ENCODE measurements around the gene IFT81. TPM values are rescaled to one million over a fixed set of nuclear protein-coding genes. Genes with fewer than 3 reads are reported as not detected.
A peak's percentile ranks its signal among the peaks of the same experiment; 100 is the strongest.

The IFT81 gene
- polyA plus RNA-seq, 1 of the 3 experiments (the other 2 are of a cell fraction), result 7.9 TPM

- TF ChIP-seq, protein P1, sequence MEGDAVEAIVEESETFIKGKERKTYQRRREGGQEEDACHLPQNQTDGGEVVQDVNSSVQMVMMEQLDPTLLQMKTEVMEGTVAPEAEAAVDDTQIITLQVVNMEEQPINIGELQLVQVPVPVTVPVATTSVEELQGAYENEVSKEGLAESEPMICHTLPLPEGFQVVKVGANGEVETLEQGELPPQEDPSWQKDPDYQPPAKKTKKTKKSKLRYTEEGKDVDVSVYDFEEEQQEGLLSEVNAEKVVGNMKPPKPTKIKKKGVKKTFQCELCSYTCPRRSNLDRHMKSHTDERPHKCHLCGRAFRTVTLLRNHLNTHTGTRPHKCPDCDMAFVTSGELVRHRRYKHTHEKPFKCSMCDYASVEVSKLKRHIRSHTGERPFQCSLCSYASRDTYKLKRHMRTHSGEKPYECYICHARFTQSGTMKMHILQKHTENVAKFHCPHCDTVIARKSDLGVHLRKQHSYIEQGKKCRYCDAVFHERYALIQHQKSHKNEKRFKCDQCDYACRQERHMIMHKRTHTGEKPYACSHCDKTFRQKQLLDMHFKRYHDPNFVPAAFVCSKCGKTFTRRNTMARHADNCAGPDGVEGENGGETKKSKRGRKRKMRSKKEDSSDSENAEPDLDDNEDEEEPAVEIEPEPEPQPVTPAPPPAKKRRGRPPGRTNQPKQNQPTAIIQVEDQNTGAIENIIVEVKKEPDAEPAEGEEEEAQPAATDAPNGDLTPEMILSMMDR (IDR thresholded peaks at IDR 0.05), result no peak
- TF ChIP-seq RAD21 (IDR thresholded peaks at IDR 0.05; ENCODE audit: low read length) (no peak), MAX (IDR thresholded peaks at IDR 0.05; ENCODE audit: low read depth) (no peak), IRF3 (IDR thresholded peaks at IDR 0.05; ENCODE audit: low read depth, low read length) (no peak)
Observed at GRCh38 chr12:110198386-110198785, 74.2 kb downstream of the IFT81 start (continued).

DNA sequence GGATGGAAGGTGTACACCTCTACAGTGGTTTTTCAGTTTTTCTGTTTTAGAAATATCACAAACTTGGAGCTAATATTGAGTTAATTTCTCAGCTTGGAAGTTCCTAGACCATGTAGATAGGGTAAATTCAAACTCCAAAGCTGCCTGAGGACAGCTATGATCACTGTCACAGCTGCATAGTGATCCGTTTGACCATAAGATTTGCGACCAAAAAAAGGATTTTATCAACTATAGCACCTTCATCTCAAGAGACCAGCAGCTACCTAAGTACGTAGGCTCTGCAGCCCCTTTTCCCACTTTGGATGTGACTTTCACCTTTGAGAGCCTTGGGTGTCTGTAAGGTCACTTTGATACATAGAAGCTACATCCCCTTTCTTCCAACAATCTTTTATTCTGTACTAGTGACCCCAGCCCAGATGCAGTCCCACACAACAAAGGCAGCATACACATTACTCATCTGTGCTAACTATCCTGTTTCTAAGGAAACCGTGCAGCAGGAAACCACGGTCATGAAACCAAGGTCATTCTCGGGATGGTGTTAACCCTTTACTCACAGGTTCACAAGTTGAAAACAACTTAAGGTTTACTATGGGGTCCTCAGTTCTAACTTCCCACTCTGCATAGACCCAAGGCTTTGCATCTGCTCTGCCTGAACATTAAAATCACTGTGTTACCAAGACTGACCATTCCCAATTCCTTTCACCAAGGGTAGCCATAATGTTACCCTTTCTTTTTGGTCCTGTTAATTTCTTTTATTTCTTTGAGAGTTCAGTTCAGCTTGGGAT is 75.4 kb downstream of the IFT81 start:
- POLR2A ChIA-PET, result no interaction called here
- Histone ChIP-seq H4K20me1 (ENCODE audit: insufficient read depth) (no peaks in the 10 kb centered on the region), H3K36me3 (replicated peaks in 1 of 2; ENCODE audit: control insufficient read depth in 1 of 2, insufficient read depth in 2 of 2, low read length in 1 of 2) (peaks cover 12% of the 10 kb centered on the region in 2 experiments), H3K4me2 (peak overlapping the region; percentile 70), H3K9me2 (no peaks in the 10 kb centered on the region), H3K4me3 (ENCODE audit: low read depth in 2 of 2, low read length in 1 of 2) (no peak overlapping the region; a peak in 1 of 4 replicates), H3K9ac (peak overlapping the region; percentile 53), H3F3A (replicated peaks; ENCODE audit: insufficient read depth) (peaks cover 13% of the 10 kb centered on the region), H3K27me3 (ENCODE audit: insufficient read depth) (no peaks in the 10 kb centered on the region), H3K9me3 (no peaks in the 10 kb centered on the region), H3K27ac (ENCODE audit: low read depth in 2 of 2, low read length in 1 of 2) (peak overlapping the region; percentile 43 to 85), H2AFZ (ENCODE audit: low read depth) (peak overlapping the region; percentile 10; the same call in 1 of the 2 replicates), H3K4me1 (ENCODE audit: control insufficient read depth in 1 of 2, insufficient read depth in 2 of 2, low read depth in 1 of 2, low read length in 1 of 2) (peaks cover 6 to 20% of the 10 kb centered on the region in 2 experiments), H3K79me2 (ENCODE audit: insufficient read depth) (no peaks in the 10 kb centered on the region)
- CTCF ChIA-PET, result no interaction called here
- peak; percentile 55 for DNase-seq
- peak; percentile 89 for TF ChIP-seq RXRA (IDR thresholded peaks at IDR 0.05; ENCODE audit: borderline replicate concordance, low read depth)
- peak; percentile 27; the same call in 1 of the 2 replicates for TF ChIP-seq FOSL2 (IDR thresholded peaks at IDR 0.05; ENCODE audit: borderline replicate concordance, low read depth)
- no peak for TF ChIP-seq PBX3 (IDR thresholded peaks at IDR 0.05)
- no peak for TF ChIP-seq CHD2 (IDR thresholded peaks at IDR 0.05; ENCODE audit: low read length, partially characterized antibody)
- TF ChIP-seq POLR2AphosphoS5 (IDR thresholded peaks at IDR 0.05; ENCODE audit: low read depth, low read length), result no peak
- TF ChIP-seq RAD21 (IDR thresholded peaks at IDR 0.05; ENCODE audit: low read length), result no peak
- no peak for TF ChIP-seq YY1 (IDR thresholded peaks at IDR 0.05; ENCODE audit: low read depth)
- TF ChIP-seq TCF12 (IDR thresholded peaks at IDR 0.05), result peak; percentile 51
- no peak for TF ChIP-seq FOXJ3 (CRISPR knock-in tag; IDR thresholded peaks at IDR 0.05)
- TF ChIP-seq JUND (IDR thresholded peaks at IDR 0.05), result peak; percentile 28; the same call in 1 of the 2 replicates
- no peak for TF ChIP-seq FOXM1 (IDR thresholded peaks at IDR 0.05; ENCODE audit: low read depth)
- whole genome bisulfite sequencing (ENCODE audit: low lambda C conversion rate), result 13% methylated on average over 6 of the region's 6 CpGs
